Activated naive CD4-positive, alpha-beta T cell treated with anti-CD3 and anti-CD28 coated beads, Interleukin-2, amount 50 U/mL, for 24 hours (primary cell): Measurements from ENCODE around the gene PCBP2.
"Not testable (repeated sequence)": the region's sequence is repeated elsewhere in the genome, so short reads cannot be mapped to it uniquely, and the experiment has no call there.

Source experiments
- H3K27ac Mint-ChIP-seq: one replicate; pipeline ENCODE4 v1.8.0; 2021; ENCODE audit warnings: mild to moderate bottlenecking, mixed read lengths
- H3K27me3 Mint-ChIP-seq: one replicate; pipeline ENCODE4 v1.8.0; 2021; ENCODE audit warnings: mixed read lengths
- H3K36me3 Mint-ChIP-seq: one replicate; pipeline ENCODE4 v1.8.0; 2021; ENCODE audit warnings: mixed read lengths
- H3K4me1 Mint-ChIP-seq: one replicate; pipeline ENCODE4 v1.8.0; 2021; ENCODE audit warnings: mixed read lengths
- H3K4me3 Mint-ChIP-seq: one replicate; pipeline ENCODE4 v1.8.0; 2021; ENCODE audit warnings: mild to moderate bottlenecking, mixed read lengths
- H3K9me3 Mint-ChIP-seq: one replicate; pipeline ENCODE4 v1.8.0; 2021; ENCODE audit warnings: mixed read lengths

PCBP2 gene

GRCh38 chr12:53451661-53452158 lies at the start of gene PCBP2:
Gene PCBP2 (plus strand): TSS chr12:53452102. CDS start chr12:53454801, 2,699 bp downstream.
- Mint-ChIP-seq H3K27ac (peak within 1 kb of the TSS; percentile 100), H3K9me3 (no peaks in the 10 kb centered on the region), H3K27me3 (no peaks in the 10 kb centered on the region), H3K4me3 (peak within 1 kb of the TSS; percentile 97), H3K36me3 (peaks cover 24% of the 10 kb centered on the region), H3K4me1 (peaks cover 39% of the 10 kb centered on the region)

DNA sequence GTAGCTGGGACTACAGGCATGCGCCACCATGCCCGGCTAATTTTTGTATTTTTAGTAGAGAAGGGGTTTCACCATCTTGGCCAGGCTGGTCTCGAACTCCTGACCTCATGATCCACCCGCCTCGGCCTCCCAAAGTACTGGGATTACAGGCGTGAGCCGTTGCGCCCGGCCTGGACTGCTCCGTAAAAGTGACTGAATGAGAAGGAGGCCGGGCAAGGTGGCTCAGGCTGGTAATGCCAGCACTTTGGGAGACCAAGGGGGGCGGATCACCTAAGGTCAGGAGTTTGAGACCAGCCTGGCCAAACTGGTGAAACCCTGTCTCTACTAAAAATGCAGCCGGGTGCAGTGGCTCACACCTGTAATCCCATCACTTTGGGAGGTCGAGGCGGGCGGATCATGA lies 49.6 kb upstream of the PCBP2 start:
- H3K4me3 Mint-ChIP-seq, H3K9me3 Mint-ChIP-seq, H3K27me3 Mint-ChIP-seq, H3K27ac Mint-ChIP-seq, H3K36me3 Mint-ChIP-seq: not testable (repeated sequence)
- H3K4me1 Mint-ChIP-seq, result peaks cover 15% of the 10 kb centered on the region

DNA sequence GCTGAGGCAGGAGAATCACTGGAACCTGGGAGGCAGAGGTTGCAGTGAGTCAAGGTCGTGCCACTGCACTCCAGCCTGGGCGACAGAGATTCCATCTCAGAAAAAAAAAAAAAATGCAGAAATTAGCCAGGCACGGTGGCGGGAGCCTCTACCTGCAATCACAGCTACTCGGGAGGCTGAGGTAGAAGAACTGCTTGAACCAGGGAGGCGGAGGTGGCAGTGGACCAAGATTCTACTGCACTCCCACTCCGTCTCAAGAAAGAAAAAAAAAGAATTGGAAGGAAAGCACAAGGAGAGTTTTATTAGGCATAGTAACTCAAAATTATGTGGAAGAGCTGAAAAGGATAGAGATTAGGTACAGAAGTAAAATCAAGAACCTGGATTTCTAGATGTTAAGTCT lies 49.0 kb upstream of the PCBP2 start:
- H3K4me3 Mint-ChIP-seq, result no peak overlapping the region
- no peaks in the 10 kb centered on the region for H3K27me3 Mint-ChIP-seq
- no peaks in the 10 kb centered on the region for H3K9me3 Mint-ChIP-seq
- peaks cover 6% of the 10 kb centered on the region for H3K36me3 Mint-ChIP-seq
- peaks cover 12% of the 10 kb centered on the region for H3K4me1 Mint-ChIP-seq
- no peak overlapping the region for H3K27ac Mint-ChIP-seq

- Mint-ChIP-seq H3K27me3 (no peaks in the 10 kb centered on the region), H3K9me3 (no peaks in the 10 kb centered on the region), H3K4me3 (no peak overlapping the region), H3K27ac (peak overlapping the region; percentile 90), H3K36me3 (peaks cover 13% of the 10 kb centered on the region), H3K4me1 (peaks cover 45% of the 10 kb centered on the region)
Observed at GRCh38 chr12:53410951-53411350, 41.0 kb upstream of the PCBP2 start.

- peak overlapping the region; percentile 37 for H3K4me3 Mint-ChIP-seq
- peak overlapping the region; percentile 79 for H3K27ac Mint-ChIP-seq
- no peaks in the 10 kb centered on the region for H3K27me3 Mint-ChIP-seq
- H3K9me3 Mint-ChIP-seq, result no peaks in the 10 kb centered on the region
- peaks cover 66% of the 10 kb centered on the region for H3K4me1 Mint-ChIP-seq
- H3K36me3 Mint-ChIP-seq, result peaks cover 13% of the 10 kb centered on the region
Observed at GRCh38 chr12:53413485-53414204, 38.3 kb upstream of the PCBP2 start.

DNA sequence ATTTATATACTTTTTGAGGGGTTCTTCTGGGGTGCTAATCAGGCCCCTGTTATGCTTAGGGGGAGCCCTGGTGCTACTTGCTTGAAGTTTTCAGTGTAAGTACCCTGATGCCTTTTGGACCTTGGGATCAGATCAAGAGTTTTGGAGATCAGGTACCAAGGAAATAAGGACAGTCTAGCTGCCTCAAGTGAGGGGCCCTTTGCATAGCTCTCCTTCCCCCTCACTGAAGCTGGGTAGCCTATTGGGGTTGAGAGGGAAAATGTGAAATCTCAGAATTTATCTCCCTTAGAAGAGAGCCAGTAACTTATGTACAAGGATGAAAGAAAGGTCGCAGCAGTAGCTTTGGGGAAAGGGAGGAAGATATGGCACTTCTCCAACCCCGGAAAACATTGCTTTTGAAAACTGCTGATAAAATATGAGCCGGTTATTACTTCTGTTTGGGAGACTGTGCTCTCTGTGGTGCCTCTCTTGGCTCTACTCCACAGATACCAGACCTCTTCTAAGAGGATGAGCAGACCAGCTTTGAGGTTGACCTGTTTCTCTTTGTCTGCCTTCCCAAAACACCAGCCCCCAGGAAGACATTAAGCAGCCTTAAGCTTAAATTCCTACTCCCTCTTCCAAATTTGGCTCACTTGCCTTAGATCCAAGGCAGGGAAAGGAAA lies 37.0 kb upstream of the PCBP2 start:
- H3K4me1 Mint-ChIP-seq, result peaks cover 76% of the 10 kb centered on the region
- H3K27ac Mint-ChIP-seq, result peak overlapping the region; percentile 91

DNA sequence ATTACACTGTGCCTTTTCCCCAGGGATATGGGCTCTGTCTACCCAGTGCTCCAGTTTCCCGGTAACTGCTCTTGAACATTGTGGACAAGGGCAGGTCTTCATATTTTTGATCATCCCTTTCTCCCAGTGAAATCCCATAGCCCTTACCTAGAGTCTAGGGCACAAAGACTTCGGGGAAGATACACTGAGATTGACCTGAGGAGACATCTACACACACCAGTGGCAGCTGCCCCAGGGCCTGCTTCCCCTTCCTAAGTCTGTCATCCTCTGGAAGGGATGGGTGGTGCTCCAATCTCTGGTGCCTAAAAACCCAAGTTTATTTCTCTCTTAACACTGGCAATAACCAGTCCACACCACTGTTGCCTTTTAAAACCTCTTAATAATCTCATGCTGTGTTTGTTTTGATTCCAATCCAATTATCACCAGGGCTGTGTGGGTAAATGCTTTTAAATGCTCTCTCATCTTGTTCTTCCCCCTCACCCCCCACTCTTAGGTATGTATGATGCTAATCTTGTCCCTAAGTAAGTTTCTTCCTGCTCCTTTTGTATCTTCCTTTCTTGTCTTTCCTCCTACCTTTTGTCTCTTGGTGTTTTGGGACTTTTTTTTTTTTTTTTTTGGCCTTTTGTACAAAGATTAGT lies 36.0 kb upstream of the PCBP2 start:
- H3K27me3 Mint-ChIP-seq, H3K36me3 Mint-ChIP-seq, H3K9me3 Mint-ChIP-seq: not testable (repeated sequence)
- H3K4me3 Mint-ChIP-seq, result peak overlapping the region; percentile 19
- H3K4me1 Mint-ChIP-seq, result peaks cover 76% of the 10 kb centered on the region
- peak overlapping the region; percentile 91 for H3K27ac Mint-ChIP-seq

More for the DNA sequence above, 37.0 kb upstream of the PCBP2 start:
- peaks cover 9% of the 10 kb centered on the region for H3K36me3 Mint-ChIP-seq
- no peaks in the 10 kb centered on the region for H3K27me3 Mint-ChIP-seq
- H3K4me3 Mint-ChIP-seq, result no peak overlapping the region
- no peaks in the 10 kb centered on the region for H3K9me3 Mint-ChIP-seq

- H3K36me3 Mint-ChIP-seq, H3K27me3 Mint-ChIP-seq, H3K9me3 Mint-ChIP-seq: not testable (repeated sequence)
- Mint-ChIP-seq H3K4me1 (peaks cover 70% of the 10 kb centered on the region), H3K27ac (peak overlapping the region; percentile 86), H3K4me3 (peak overlapping the region; percentile 34)
Observed at GRCh38 chr12:53417291-53417816, 34.5 kb upstream of the PCBP2 start.

DNA sequence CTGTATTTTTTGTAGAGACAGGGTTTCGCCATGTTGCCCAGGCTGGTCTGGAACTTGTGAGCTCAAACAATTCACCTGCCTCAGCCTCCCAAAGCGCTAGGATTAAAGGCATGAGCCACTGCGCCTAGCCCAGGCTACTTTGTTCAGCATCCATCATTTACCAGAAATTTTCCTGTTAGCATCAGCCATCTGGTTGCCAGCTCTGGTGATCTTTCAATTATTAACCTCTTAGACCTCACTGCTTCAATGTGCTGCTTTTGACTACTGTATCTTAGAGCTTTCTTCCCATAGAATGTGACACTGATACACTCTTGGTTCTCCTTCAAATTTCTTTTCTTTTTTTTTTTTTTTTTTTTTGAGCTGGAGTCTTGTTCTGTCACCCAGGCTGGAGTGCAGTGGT lies 33.7 kb upstream of the PCBP2 start:
- no peak overlapping the region for H3K4me3 Mint-ChIP-seq
- H3K4me1 Mint-ChIP-seq, result peaks cover 62% of the 10 kb centered on the region
- no peaks in the 10 kb centered on the region for H3K9me3 Mint-ChIP-seq
- H3K27me3 Mint-ChIP-seq, result no peaks in the 10 kb centered on the region
- H3K27ac Mint-ChIP-seq, result no peak overlapping the region
- no peaks in the 10 kb centered on the region for H3K36me3 Mint-ChIP-seq

DNA sequence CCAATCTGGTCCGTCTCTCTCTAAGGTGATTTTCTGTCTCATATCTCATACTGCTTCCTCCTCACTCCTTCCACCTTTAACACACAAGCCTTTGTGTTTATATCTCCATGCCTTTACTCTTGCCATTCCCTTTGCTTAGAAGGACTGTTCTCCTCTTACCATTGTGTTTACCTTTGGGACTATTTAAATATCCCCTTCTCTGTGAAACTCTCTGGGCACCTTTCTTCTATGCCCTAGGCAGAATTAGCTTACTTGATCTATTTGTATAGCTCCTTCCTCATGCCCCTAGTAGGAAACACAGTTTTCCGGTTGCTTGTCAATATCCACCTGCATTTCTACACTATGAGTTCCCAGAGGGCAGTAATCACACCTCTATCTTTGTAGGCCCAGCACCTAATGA lies 32.1 kb upstream of the PCBP2 start:
- Mint-ChIP-seq H3K27ac (no peak overlapping the region), H3K9me3 (no peaks in the 10 kb centered on the region), H3K4me1 (peaks cover 47% of the 10 kb centered on the region), H3K27me3 (no peaks in the 10 kb centered on the region), H3K36me3 (no peaks in the 10 kb centered on the region), H3K4me3 (no peak overlapping the region)

GRCh38 chr12:53422247-53422646 lies 29.7 kb upstream of the PCBP2 start:
- not testable (repeated sequence) for H3K4me3 Mint-ChIP-seq, H3K27me3 Mint-ChIP-seq, H3K27ac Mint-ChIP-seq, H3K9me3 Mint-ChIP-seq, H3K36me3 Mint-ChIP-seq
- H3K4me1 Mint-ChIP-seq, result peaks cover 29% of the 10 kb centered on the region

DNA sequence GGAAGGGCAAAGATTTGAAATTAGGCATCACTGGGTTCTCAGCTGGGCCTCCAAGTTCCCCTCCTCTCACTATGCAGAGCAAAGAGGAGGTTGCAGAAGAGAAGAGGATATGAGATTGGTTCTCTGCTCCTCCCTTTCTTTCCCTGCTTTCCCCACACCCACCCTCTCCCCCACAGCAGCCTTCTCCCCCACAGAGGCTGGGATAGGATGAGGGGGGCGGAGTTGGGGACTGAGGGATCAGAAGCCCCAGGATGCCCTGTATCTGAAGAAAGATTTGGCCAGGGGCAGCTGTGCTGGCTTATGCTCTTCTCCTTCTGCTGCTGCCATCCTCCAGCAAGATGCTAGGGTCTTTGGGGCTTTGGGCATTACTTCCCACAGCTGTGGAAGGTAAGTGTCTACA lies 28.3 kb upstream of the PCBP2 start, which contains the start of gene AMHR2:
Gene AMHR2 (plus strand): TSS at position 259 of the 400 bp plus-strand sequence. CDS start 80 bp downstream, at position 339.
- Mint-ChIP-seq H3K9me3 (no peaks in the 10 kb centered on the region), H3K36me3 (no peaks in the 10 kb centered on the region), H3K27me3 (no peaks in the 10 kb centered on the region), H3K4me1 (peaks cover 25% of the 10 kb centered on the region), H3K27ac (no peak within 1 kb of the TSS), H3K4me3 (no peak within 1 kb of the TSS)

DNA sequence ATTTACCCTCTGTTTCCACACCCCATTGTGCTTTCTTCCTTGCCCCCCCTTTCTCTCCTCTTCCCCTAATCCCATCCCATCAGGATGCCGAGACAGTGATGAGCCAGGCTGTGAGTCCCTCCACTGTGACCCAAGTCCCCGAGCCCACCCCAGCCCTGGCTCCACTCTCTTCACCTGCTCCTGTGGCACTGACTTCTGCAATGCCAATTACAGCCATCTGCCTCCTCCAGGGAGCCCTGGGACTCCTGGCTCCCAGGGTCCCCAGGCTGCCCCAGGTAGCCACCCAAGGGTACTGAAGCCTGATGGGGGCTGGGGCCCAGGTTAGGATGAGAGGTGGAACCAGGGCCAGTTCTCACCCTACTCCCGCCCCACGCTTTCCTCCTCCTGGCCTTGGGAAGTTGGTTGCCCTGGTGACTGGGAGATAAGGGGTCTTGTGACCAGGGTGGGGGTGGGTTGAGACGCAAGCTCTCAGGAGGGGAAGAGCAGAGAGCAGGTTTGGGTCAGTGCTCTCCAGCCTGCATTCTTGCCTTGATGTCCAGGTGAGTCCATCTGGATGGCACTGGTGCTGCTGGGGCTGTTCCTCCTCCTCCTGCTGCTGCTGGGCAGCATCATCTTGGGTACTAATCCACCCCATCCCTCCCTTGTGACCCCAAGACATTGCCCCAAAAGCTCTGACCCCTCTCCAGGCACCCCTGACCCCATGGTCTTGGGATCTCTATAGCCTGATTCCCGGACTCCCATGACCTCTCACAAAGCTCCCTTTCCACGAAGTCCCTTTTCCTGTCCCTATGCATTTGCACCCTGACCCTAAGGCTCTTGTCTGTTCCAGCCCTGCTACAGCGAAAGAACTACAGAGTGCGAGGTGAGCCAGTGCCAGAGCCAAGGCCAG lies 27.0 kb upstream of the PCBP2 start:
- H3K4me1 Mint-ChIP-seq, result peaks cover 15% of the 10 kb centered on the region
- no peaks in the 10 kb centered on the region for H3K36me3 Mint-ChIP-seq
- no peak overlapping the region for H3K4me3 Mint-ChIP-seq
- H3K27me3 Mint-ChIP-seq, result no peaks in the 10 kb centered on the region
- H3K27ac Mint-ChIP-seq, result no peak overlapping the region
- no peaks in the 10 kb centered on the region for H3K9me3 Mint-ChIP-seq

DNA sequence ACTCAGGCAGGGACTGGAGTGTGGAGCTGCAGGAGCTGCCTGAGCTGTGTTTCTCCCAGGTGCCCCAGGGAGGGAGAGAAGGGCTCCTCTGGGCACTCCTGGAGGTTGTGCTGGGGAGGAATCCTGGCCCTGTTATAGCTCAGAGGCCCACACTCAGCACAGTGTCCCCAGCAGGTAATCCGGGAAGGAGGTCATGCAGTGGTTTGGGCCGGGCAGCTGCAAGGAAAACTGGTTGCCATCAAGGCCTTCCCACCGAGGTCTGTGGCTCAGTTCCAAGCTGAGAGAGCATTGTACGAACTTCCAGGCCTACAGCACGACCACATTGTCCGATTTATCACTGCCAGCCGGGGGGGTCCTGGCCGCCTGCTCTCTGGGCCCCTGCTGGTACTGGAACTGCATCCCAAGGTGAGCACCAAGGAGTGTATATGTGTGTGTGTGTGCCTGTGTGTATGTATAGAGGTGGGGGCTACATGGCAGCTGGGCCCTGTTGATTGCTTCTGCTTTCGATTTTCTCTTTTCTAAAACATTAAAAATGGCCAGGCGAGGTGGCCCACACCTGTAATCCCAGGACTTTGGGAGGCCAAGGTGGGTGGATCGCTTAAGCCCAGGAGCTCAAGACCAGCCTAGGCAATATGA lies 26.3 kb upstream of the PCBP2 start:
- Mint-ChIP-seq H3K4me3 (no peak overlapping the region), H3K27me3 (no peaks in the 10 kb centered on the region), H3K27ac (no peak overlapping the region), H3K9me3 (no peaks in the 10 kb centered on the region), H3K4me1 (peaks cover 15% of the 10 kb centered on the region), H3K36me3 (no peaks in the 10 kb centered on the region)
